Erythroblast (primary cell): ENCODE measurements around the gene RAB34.

Source experiments
- GATA1 ChIP-seq: IDR thresholded peaks from 2 replicates; pipeline ENCODE4 v1.6.1; 2011; ENCODE audit warnings: low read depth, mild to moderate bottlenecking, control low read depth, low read length, moderate library complexity
- POLR2A ChIP-seq: IDR thresholded peaks from 2 replicates; pipeline ENCODE4 v1.6.1; 2011; ENCODE audit warnings: mild to moderate bottlenecking, low read length

DNA sequence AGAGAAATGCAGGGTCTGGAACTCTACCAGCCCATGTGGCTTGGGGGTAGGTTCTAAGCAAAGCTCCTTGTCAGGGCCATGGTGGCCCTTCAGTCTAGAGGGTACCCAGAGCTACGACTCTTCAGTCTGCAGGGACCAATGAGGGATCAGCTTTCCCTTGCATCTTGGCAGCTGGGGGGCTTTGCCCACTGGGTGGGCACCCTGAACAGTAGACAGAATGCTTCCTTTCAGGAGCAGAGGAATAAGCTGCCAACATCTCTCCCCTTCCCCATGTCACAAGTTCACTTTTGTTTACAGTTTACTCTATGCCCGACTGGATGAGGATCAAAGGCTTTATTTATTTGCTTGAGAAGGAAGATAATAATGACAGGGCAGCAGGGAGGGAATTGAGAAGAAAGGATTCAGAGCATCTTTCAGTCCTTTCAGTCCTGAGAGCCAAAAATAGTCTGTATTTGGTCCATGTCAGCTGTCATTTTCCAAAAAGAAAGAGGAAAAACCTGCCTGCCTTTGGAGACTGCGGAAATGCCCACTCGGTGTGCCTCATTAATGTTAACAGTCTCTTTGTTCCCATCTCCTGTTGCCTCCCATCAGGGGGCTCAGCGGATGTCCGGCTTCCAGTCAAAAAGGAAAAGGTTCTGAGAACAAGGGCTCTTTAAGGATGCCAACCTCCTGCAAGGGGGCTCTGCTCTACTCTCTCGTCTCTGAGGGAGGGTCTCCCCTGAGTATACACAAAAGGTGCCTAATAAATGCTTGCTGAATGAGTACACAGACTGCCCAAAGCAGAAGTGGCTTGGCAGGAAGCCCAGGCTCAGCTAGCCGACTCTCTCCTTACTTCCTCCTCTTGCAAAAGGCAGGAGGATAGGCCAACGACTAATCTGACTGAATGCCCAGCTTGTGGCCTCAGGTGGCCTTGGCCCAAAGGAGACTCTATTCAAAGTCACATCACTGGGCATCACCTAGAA lies 43.2 kb upstream of the RAB34 start:
- no peak for TF ChIP-seq POLR2A
- no peak for TF ChIP-seq GATA1
